ENCODE results near the gene RABGAP1L.
"Not testable (repeated sequence)": the region's sequence is repeated elsewhere in the genome, so short reads cannot be mapped to it uniquely, and the experiment has no call there.

RABGAP1L gene

GRCh38 chr1:174583316-174583715 lies 424.0 kb downstream of the RABGAP1L start:
- TF ChIP-seq CTCF (IDR thresholded peaks at IDR 0.05; ENCODE audit: insufficient read depth, missing control alignments), result no peak
- DNase-seq (ENCODE audit: insufficient read length, low spot score) (no peak), FAIRE-seq (no peak)

- no peak for TF ChIP-seq CTCF (IDR thresholded peaks at IDR 0.05; ENCODE audit: insufficient read depth, missing control alignments)
- FAIRE-seq (no peak), DNase-seq (ENCODE audit: insufficient read length, low spot score) (no peak)
These were observed 424.8 kb downstream of the RABGAP1L start for GRCh38 chr1:174584071-174584470.

DNA sequence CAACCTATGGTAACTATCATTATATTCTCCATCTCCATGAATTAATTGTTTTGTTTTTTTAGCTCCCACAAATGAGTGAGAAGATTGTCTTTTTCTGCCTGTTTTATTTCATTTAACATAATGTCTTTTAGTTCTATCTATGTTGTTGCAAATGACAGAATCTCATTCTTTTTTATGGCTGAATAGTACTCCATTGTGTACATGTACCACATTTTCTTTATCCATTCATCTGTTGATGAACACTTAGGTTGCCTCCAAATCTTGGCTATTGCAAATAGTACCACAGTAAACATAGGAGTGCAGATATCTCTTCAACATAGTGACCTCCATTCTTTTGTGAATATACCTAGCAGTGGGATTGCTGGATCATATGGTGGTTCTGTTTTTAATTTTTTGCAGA lies 429.3 kb downstream of the RABGAP1L start:
- FAIRE-seq; DNase-seq (ENCODE audit: insufficient read length, low spot score): not testable (repeated sequence)

GRCh38 chr1:174605198-174605597 lies 445.9 kb downstream of the RABGAP1L start:
- FAIRE-seq, result no peak
- no peak for TF ChIP-seq CTCF (IDR thresholded peaks at IDR 0.05; ENCODE audit: insufficient read depth, missing control alignments)
- no peak for DNase-seq (ENCODE audit: insufficient read length, low spot score)

GRCh38 chr1:174606471-174606870 lies 447.2 kb downstream of the RABGAP1L start:
- TF ChIP-seq CTCF (IDR thresholded peaks at IDR 0.05; ENCODE audit: insufficient read depth, missing control alignments), result no peak
- DNase-seq (ENCODE audit: insufficient read length, low spot score) (no peak), FAIRE-seq (no peak)

- not testable (repeated sequence) for DNase-seq (ENCODE audit: insufficient read length, low spot score)
These were observed 458.6 kb downstream of the RABGAP1L start for GRCh38 chr1:174617905-174618304.

DNA sequence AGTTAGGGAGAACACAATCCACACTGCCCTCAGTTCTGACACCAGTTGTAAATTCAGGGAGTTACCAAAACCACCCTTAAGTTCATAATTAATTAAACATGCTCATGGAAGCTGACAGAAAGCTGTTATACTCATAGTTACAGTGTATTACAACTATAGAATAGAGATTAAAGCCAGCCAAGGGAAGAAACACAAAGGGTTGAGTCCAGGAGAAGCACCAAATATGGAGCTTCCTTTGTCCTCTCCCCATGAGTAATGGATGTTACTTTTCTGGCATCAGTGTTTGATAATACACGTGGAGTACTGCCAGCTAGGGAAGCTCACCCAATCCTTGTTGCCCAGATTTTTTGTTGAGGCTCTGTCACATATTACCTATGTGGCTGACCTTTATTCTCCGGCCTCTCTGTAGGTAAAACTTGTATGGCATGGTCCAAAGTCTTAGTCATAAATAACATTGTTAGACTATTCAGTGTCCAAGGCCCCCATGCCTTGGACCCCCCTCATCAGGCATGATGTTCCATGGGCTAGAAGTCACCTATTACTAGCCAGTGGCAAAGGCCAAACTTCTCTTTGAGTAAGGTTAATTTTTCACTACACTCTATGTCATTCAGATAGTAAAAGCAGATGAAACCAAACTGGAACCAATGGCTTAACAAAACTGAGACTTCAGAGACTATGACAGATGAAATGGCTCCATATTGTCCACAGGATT lies 464.2 kb downstream of the RABGAP1L start:
- FAIRE-seq, result no peak
- no peak for DNase-seq (ENCODE audit: insufficient read length, low spot score)
- TF ChIP-seq CTCF (IDR thresholded peaks at IDR 0.05; ENCODE audit: insufficient read depth, missing control alignments), result no peak

More at GRCh38 chr1:174617905-174618304, 458.6 kb downstream of the RABGAP1L start:
- not testable (repeated sequence) for FAIRE-seq

GRCh38 chr1:174626031-174627025 lies 467.0 kb downstream of the RABGAP1L start:
- no peak for FAIRE-seq
- TF ChIP-seq CTCF (IDR thresholded peaks at IDR 0.05; ENCODE audit: insufficient read depth, missing control alignments), result no peak
- no peak for DNase-seq (ENCODE audit: insufficient read length, low spot score)
